ENCODE measurements around the gene CDK6.

- TF ChIP-seq CHD2 (IDR thresholded peaks at IDR 0.05; ENCODE audit: borderline replicate concordance, low read depth, low read length) (no peak), TBL1XR1 (IDR thresholded peaks at IDR 0.05; ENCODE audit: low read depth, low read length) (no peak), NR2F1 (conservative IDR thresholded peaks at IDR 0.05) (no peak), ZBTB33 (IDR thresholded peaks at IDR 0.05) (no peak), POLR2AphosphoS5 (IDR thresholded peaks at IDR 0.05; ENCODE audit: low read length) (no peak), ETV6 (conservative IDR thresholded peaks at IDR 0.05 in 1 of 2, IDR thresholded peaks at IDR 0.05 in 1 of 2; ENCODE audit: borderline replicate concordance in 1 of 2, low read depth in 1 of 2) (no peak), STAT1 (conservative IDR thresholded peaks at IDR 0.05) (no peak)
Measured at GRCh38 chr7:92794391-92794790, 42.0 kb downstream of the CDK6 start.

Measured in GM12878 (cell line).